H1 (cell line): ENCODE results near the gene ZFYVE1.

ENCODE experiments used
- BCL11A ChIP-seq, 2 experiments: IDR thresholded peaks; one replicate each; pipeline ENCODE4 v1.6.1; 2011; ENCODE audit warnings: low read depth in 2 of 2, low read length in 2 of 2, mild to moderate bottlenecking in 2 of 2
- EZH2 ChIP-seq: fragments of 200-600 bp; sonication (generic); IDR thresholded peaks from 2 replicates; pipeline ENCODE4 v1.7.1; 2012; ENCODE audit warnings: low read depth, mild to moderate bottlenecking, moderate library complexity, low read length, inconsistent platforms; ENCODE audit not compliant: severe bottlenecking
- POLR2A ChIP-seq, 2 experiments: IDR thresholded peaks; 1 replicate in 1 of 2; 2 replicates in 1 of 2; pipeline ENCODE4 v1.6.1; 2011; ENCODE audit warnings: low read depth in 2 of 2, low read length in 2 of 2, mild to moderate bottlenecking in 2 of 2; ENCODE audit errors: control extremely low read depth in 1 of 2
- POLR2AphosphoS5 ChIP-seq: IDR thresholded peaks from 2 replicates; pipeline ENCODE4 v1.6.1; 2011; ENCODE audit warnings: low read depth, low read length
- RAD21 ChIP-seq, 2 experiments: IDR thresholded peaks in 1 of 2; conservative IDR thresholded peaks in 1 of 2; 2 replicates each; pipeline ENCODE4 v1.6.1; 2011; ENCODE audit warnings: low read depth in 2 of 2, low read length in 2 of 2, improper control_type of control experiment in 1 of 2, inconsistent platforms in 1 of 2, mild to moderate bottlenecking in 1 of 2, moderate library complexity in 1 of 2
- RFX5 ChIP-seq: IDR thresholded peaks from 2 replicates; pipeline ENCODE4 v1.6.1; 2011; ENCODE audit warnings: low read depth, low read length, improper control_type of control experiment, borderline replicate concordance
- RXRA ChIP-seq: IDR thresholded peaks from 2 replicates; pipeline ENCODE4 v1.6.1; 2011; ENCODE audit warnings: low read depth, mild to moderate bottlenecking, low read length, moderate library complexity; ENCODE audit not compliant: insufficient read depth
- TF ChIP-seq, protein P1 (sequence below), 3 experiments: IDR thresholded peaks; 1 replicate in 2 of 3; 2 replicates in 1 of 3; pipeline versions ENCODE4 v1.5.1 to v1.6.1; 2011; ENCODE audit warnings: low read length in 3 of 3, mild to moderate bottlenecking in 3 of 3, inconsistent platforms in 2 of 3, low read depth in 1 of 3, moderate library complexity in 1 of 3; ENCODE audit not compliant: insufficient read depth in 1 of 3; ENCODE audit errors: control extremely low read depth in 1 of 3

- TF ChIP-seq RAD21 (IDR thresholded peaks at IDR 0.05 in 1 of 2, conservative IDR thresholded peaks at IDR 0.05 in 1 of 2; ENCODE audit: low read depth in 2 of 2, low read length in 2 of 2) (no peak), POLR2A (IDR thresholded peaks at IDR 0.05; ENCODE audit: control extremely low read depth in 1 of 2, low read depth in 2 of 2, low read length in 2 of 2) (peak; percentile 98 to 100), RFX5 (no peak), RXRA (no peak), BCL11A (IDR thresholded peaks at IDR 0.05; ENCODE audit: low read depth in 2 of 2, low read length in 2 of 2) (no peak), POLR2AphosphoS5 (peak; percentile 98), EZH2 (no peak)
- TF ChIP-seq, protein P1, sequence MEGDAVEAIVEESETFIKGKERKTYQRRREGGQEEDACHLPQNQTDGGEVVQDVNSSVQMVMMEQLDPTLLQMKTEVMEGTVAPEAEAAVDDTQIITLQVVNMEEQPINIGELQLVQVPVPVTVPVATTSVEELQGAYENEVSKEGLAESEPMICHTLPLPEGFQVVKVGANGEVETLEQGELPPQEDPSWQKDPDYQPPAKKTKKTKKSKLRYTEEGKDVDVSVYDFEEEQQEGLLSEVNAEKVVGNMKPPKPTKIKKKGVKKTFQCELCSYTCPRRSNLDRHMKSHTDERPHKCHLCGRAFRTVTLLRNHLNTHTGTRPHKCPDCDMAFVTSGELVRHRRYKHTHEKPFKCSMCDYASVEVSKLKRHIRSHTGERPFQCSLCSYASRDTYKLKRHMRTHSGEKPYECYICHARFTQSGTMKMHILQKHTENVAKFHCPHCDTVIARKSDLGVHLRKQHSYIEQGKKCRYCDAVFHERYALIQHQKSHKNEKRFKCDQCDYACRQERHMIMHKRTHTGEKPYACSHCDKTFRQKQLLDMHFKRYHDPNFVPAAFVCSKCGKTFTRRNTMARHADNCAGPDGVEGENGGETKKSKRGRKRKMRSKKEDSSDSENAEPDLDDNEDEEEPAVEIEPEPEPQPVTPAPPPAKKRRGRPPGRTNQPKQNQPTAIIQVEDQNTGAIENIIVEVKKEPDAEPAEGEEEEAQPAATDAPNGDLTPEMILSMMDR (IDR thresholded peaks at IDR 0.05; ENCODE audit: control extremely low read depth in 1 of 3, insufficient read depth in 1 of 3, low read depth in 1 of 3, low read length in 3 of 3), result no peak
Observed at GRCh38 chr14:73058224-73058921, 31.5 kb upstream of the ZFYVE1 start, which contains the start of gene RBM25.
